ENCODE results near the gene EIF4G3.

DNA sequence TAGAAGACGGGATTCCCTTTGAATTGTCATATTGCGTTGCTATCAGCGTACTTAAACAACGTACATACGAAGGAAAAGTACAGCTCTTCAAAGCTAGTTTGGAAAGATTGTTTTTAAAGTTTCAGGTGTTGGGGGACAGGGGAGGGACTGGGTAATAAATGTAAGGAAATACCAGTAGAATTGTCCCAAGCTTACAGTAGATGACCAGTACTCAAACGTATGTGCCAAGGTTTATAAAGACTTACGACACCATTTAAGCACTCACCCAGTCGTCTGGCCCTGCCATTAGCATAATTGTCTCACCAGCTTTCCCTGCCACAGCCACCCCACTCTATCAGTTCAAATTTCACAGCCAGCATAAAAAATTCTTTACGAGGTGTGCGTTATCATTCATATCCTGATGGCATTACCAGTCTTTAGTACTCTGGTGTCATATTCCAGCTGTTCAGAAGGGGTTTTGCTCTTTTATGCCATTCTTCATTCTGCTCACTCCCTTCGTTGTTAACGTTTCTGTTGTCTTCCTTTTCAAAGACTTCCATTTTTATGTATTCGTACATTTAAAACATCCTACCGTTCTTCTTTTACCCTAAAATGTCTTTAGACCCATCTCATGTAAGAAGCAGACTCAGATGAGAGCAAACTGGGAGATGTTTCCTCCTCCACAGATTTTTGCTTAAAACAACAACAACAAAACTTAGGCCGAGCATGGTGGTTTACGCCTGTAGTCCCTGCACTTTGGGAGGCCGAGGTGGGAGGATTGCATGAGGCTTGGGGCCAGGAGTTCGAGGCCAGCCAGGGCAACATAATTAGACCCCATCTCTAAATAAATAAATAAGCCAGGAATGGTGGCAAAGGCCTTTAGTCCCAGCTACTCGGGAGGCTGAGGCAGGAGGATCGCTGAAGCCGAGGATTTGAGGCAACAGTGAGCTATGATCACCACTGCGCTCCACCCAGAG lies 388.6 kb downstream of the EIF4G3 start:
- TF ChIP-seq CTCF (IDR thresholded peaks at IDR 0.05) (no peak), EP300 (IDR thresholded peaks at IDR 0.05) (no peak), POLR2A (IDR thresholded peaks at IDR 0.05) (no peak)
